Measurements from ENCODE around the gene PSIP1. TPM values are rescaled to one million over a fixed set of nuclear protein-coding genes. Genes with fewer than 3 reads are reported as not detected.

PSIP1 gene
- total RNA-seq, 2 experiments from 2014 or later = 146 to 151 TPM

GRCh38 chr9:15485836-15486666 is 24.7 kb downstream of the PSIP1 start:
- Histone ChIP-seq H3K36me3 (ENCODE audit: insufficient read depth, low read length) (peaks cover 94% of the 10 kb centered on the region), H2AFZ (ENCODE audit: low read length) (no peak overlapping the region), H4K20me1 (ENCODE audit: insufficient read depth, low read length) (no peaks in the 10 kb centered on the region; the same call in 1 of the 2 replicates), H3K79me2 (ENCODE audit: insufficient read depth, low read depth, low read length) (peaks cover 18% of the 10 kb centered on the region; the same call in 1 of the 2 replicates), H3K9me3 (ENCODE audit: low read length) (no peaks in the 10 kb centered on the region), H3K4me3 (ENCODE audit: low read depth, low read length, poor library complexity, severe bottlenecking) (no peak overlapping the region), H3K9me2 (ENCODE audit: insufficient read depth, low read length) (no peaks in the 10 kb centered on the region), H3K4me1 (ENCODE audit: insufficient read depth, low read length, poor library complexity, severe bottlenecking) (no peaks in the 10 kb centered on the region), H3K27ac (ENCODE audit: low read depth, low read length, poor library complexity, severe bottlenecking) (no peak overlapping the region), H3K4me2 (ENCODE audit: low read length) (no peak overlapping the region)
- intact Hi-C loops (cut with micrococcal nuclease; ENCODE audit: unreplicated experiment) = no loop called here
- DNase-seq (ENCODE audit: low spot score) = peak; percentile 24
- no peak for TF ChIP-seq EZH2phosphoT487 (IDR thresholded peaks at IDR 0.05; ENCODE audit: borderline replicate concordance, low read depth, low read length)
- peak; percentile 78 for TF ChIP-seq CTCF (conservative IDR thresholded peaks at IDR 0.05; ENCODE audit: low read length)
- CTCF ChIA-PET (ENCODE audit: unreplicated experiment) = no interaction called here
- BruUV-seq (replicated peaks) = no TSS peak
- POLR2A ChIA-PET = interaction anchor here (1.0 kb wide), 2 partner anchors 24 to 25 kb away, joined by 3 read pairs; no protein-coding TSS in a partner anchor

DNA sequence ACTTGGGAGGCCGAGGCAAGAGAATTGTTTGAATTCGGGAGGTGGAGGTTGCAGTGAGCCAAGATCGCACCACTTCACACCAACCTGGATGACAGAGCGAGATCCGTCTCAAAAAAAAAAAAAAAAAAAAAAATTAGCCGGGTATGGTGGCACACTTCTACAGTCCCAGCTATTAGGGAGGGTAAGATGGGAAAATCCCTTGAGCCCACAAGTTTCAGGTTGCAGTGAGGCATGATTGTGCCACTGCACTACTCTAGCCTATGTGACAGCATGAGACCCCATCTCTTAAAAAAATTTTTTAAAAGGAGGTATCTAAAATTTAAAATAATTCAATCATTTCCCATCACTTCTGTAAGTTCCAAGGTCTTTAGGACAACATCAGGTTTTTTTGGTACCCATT is 26.0 kb downstream of the PSIP1 start:
- H4K20me1 ChIP-seq (ENCODE audit: insufficient read depth, low read length) = no peaks in the 10 kb centered on the region; the same call in 1 of the 2 replicates
- BruUV-seq (replicated peaks) = no TSS peak
- no peak overlapping the region for H2AFZ ChIP-seq (ENCODE audit: low read length)
- no peak overlapping the region for H3K27ac ChIP-seq (ENCODE audit: low read depth, low read length, poor library complexity, severe bottlenecking)
- POLR2A ChIA-PET = interaction anchor here (1.0 kb wide), 1 partner anchor 10 kb away, joined by 3 read pairs; no protein-coding TSS in a partner anchor
- no peaks in the 10 kb centered on the region for H3K4me1 ChIP-seq (ENCODE audit: insufficient read depth, low read length, poor library complexity, severe bottlenecking)
- intact Hi-C loops (cut with micrococcal nuclease; ENCODE audit: unreplicated experiment) = no loop called here
- DNase-seq (ENCODE audit: low spot score) = no peak
- no peaks in the 10 kb centered on the region for H3K9me3 ChIP-seq (ENCODE audit: low read length)
- H3K79me2 ChIP-seq (ENCODE audit: insufficient read depth, low read depth, low read length) = peaks cover 13% of the 10 kb centered on the region; the same call in 1 of the 2 replicates
- no peaks in the 10 kb centered on the region for H3K9me2 ChIP-seq (ENCODE audit: insufficient read depth, low read length)
- H3K36me3 ChIP-seq (ENCODE audit: insufficient read depth, low read length) = peaks cover 94% of the 10 kb centered on the region
- H3K4me3 ChIP-seq (ENCODE audit: low read depth, low read length, poor library complexity, severe bottlenecking) = no peak overlapping the region
- CTCF ChIA-PET (ENCODE audit: unreplicated experiment) = no interaction called here
- TF ChIP-seq EZH2phosphoT487 (IDR thresholded peaks at IDR 0.05; ENCODE audit: borderline replicate concordance, low read depth, low read length) (no peak), CTCF (conservative IDR thresholded peaks at IDR 0.05; ENCODE audit: low read length) (no peak)
- no peak overlapping the region for H3K4me2 ChIP-seq (ENCODE audit: low read length)

DNA sequence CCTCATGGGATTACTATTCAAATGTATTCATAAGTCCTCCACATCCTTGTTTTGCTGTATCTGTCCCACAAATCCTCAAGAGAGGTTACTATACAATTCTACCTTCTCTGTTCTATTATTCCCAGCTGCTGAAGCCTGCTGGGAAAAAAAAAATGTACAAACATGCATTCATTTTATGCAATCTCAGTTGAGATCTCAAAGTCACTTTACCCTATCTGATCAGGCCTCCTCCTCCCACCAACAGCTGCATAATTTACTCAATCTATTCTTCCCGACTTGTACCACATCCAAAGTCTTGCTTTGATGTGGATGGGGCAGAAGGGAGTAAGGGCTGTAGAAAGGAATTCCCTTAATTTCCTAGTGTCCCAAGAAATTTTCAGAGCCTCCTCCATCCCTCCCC is 28.6 kb downstream of the PSIP1 start:
- no TSS peak for BruUV-seq (replicated peaks)
- Histone ChIP-seq H3K4me2 (ENCODE audit: low read length) (no peak overlapping the region), H3K9me3 (ENCODE audit: low read length) (no peaks in the 10 kb centered on the region), H2AFZ (ENCODE audit: low read length) (no peak overlapping the region), H3K27ac (ENCODE audit: low read depth, low read length, poor library complexity, severe bottlenecking) (no peak overlapping the region), H4K20me1 (ENCODE audit: insufficient read depth, low read length) (no peaks in the 10 kb centered on the region; the same call in 1 of the 2 replicates), H3K79me2 (ENCODE audit: insufficient read depth, low read depth, low read length) (peaks cover 21% of the 10 kb centered on the region; the same call in 1 of the 2 replicates), H3K9me2 (ENCODE audit: insufficient read depth, low read length) (no peaks in the 10 kb centered on the region), H3K4me3 (ENCODE audit: low read depth, low read length, poor library complexity, severe bottlenecking) (no peak overlapping the region), H3K4me1 (ENCODE audit: insufficient read depth, low read length, poor library complexity, severe bottlenecking) (no peaks in the 10 kb centered on the region), H3K36me3 (ENCODE audit: insufficient read depth, low read length) (peaks cover 94% of the 10 kb centered on the region)
- ChIA-PET CTCF (ENCODE audit: unreplicated experiment) (no interaction called here), POLR2A (interaction anchor here (0.7 to 1.2 kb wide), 3 partner anchors 10 to 127 kb away, joined by 3 to 4 read pairs (median 3); no protein-coding TSS in a partner anchor)
- intact Hi-C loops (cut with micrococcal nuclease; ENCODE audit: unreplicated experiment) = no loop called here
- no peak for TF ChIP-seq CTCF (conservative IDR thresholded peaks at IDR 0.05; ENCODE audit: low read length)
- TF ChIP-seq EZH2phosphoT487 (IDR thresholded peaks at IDR 0.05; ENCODE audit: borderline replicate concordance, low read depth, low read length) = no peak
- no peak for DNase-seq (ENCODE audit: low spot score)
